Head of caudate nucleus (tissue), 42 donors: ENCODE data around the gene CDKAL1.
"Not testable (repeated sequence)": the region's sequence is repeated elsewhere in the genome, so short reads cannot be mapped to it uniquely, and the experiment has no call there.

ENCODE experiments used
- DNase-seq, 42 donors: peaks; one replicate each; pipeline versions ENCODE4 v3.0.0 to v3.0.0-alpha.2; 2020 to 2021; ENCODE audit warnings: mixed read lengths in 7 of 42
- intact Hi-C: fragments of 100-400 bp; cut with DNase I; formaldehyde crosslinking; loops from one replicate; pipeline ENCODE4 v1.15.0; 2022

CDKAL1 gene

DNA sequence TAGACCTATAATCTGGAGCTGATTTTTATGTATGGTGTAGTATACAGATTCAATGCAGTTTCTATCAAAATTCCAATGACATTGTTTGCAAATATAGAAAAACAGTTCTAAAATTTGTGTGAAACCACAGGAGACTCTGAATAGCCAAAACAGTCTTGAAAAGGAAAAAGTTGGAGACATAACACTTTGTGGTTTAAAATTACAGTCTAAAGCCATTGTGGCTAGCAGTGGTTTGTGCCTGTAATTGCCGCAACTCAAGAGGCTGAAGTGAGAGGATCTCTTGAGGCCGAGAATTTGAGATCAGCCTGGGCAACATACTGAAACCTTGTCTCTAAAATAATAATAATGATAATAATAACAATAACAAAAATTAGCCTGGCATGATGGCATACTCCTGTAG lies 213.7 kb downstream of the CDKAL1 start:
- DNase-seq, result no peak
- intact Hi-C loops, result no loop called here

DNA sequence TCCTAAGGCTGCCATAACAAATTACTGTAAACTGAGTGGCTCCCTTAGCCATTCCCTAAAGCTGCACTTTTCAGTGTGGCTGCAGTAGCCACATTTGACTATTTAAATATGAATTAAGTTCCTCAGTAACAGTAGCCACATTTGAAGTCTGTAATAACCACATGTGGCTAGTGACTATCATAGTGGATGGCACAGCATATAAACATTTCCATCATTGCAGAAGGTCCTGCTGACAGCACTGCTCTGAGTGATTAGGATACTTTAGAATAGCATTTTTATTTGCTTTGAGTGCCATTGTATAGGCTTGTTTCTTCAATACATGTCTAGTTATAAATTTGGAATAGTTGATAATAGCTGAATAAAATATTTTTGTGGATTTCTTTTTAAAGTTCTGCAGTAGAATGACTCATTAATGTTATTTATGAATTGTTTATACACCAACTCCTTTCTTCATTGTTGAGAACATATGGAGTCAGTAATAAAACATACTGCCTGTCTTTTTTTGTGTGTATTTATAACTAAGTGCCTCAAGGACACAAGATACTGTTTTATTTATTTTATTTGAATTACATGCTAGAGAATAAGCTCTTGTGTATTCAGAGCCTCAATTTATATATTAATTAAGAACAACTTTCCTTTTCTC lies 217.2 kb downstream of the CDKAL1 start:
- intact Hi-C loops, result no loop called here
- DNase-seq, result no peak

DNA sequence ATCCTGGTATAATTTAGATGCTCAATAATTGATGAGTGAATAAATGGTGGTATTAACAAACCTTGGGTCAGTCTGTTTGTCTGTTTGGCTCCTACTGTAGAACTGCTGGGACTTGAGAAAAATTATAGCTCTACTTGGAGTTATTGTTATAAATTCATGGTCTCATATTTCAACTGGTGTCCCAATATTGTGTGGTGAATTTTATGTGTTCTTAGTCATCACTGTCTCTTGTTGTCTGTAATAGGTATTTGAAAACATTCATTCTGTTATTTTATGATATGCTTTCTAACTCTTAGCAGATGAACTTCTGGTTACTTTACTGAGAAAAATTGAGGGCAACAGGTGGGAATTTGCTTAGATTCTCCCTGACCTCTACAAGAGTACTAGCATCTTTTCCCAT lies 221.4 kb downstream of the CDKAL1 start:
- DNase-seq, result no peak
- intact Hi-C loops, result no loop called here

- DNase-seq, intact Hi-C loops: not testable (repeated sequence)
Observed at GRCh38 chr6:20756584-20757147, 222.4 kb downstream of the CDKAL1 start.

DNA sequence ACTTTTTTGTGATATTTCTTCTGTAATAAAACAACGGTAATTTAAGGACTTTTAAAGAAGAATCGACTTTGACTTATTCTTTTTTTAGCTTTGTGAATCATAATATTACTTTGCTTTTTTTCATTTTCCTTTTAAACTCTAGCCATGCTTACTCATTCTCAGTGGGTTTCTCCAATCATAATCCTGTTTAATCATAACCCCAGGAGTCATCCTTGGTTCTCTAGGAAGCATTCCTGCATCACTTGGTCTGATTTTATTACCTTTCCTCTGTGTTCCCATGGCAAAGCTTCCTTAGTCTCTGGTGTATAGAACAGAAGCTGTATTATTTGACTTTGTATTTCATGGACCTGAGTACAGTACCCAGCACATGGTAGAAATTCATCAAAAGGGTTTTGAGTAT lies 223.5 kb downstream of the CDKAL1 start:
- DNase-seq, result no peak
- intact Hi-C loops, result no loop called here

- DNase-seq, result no peak
- intact Hi-C loops, result no loop called here
Observed at GRCh38 chr6:20763296-20763695, 229.0 kb downstream of the CDKAL1 start.

- DNase-seq, result no peak
- intact Hi-C loops, result no loop called here
Observed at GRCh38 chr6:20769631-20770030, 235.4 kb downstream of the CDKAL1 start.

GRCh38 chr6:20770773-20771172 lies 236.5 kb downstream of the CDKAL1 start:
- intact Hi-C loops, result no loop called here
- no peak for DNase-seq

DNA sequence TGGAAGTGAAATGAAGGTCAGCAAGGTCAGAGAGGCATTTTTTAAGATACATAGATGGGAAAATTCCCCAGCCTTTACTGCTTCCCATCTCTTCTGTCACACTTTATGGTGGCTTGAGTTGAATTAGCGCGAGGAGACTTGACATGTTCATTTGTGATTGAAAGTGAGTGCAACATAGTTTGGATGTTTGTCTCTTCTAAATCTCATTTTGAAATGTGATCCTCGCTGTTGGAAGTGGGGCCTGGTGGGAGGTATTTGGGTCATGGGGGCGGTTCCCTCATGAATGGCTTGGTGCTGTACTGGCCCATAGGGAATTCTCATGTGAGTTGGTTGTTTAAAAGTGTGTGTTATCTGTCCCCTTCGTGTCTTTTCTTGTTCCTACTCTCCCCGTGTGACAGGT lies 237.2 kb downstream of the CDKAL1 start:
- DNase-seq, result no peak
- intact Hi-C loops, result no loop called here

DNA sequence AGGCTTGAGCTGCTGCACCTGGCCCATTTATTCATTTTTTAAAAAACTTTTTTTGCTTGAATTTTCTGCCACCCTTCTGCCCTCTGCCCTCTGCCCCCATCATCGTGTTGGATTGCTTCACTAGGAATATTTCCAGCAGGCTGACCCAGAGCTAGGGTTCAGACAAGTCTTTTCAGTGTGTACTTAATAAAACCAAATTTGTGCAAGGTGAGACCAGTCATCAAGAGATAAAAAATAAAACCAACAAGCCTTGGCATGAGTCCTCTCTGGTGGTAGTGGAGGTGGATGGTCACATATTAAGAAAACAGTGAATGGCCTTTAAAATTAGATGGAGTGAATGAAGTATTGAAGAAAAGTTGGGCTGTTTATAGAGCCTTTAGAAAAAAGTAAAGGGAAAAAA lies 239.6 kb downstream of the CDKAL1 start:
- intact Hi-C loops, result no loop called here
- no peak for DNase-seq

DNA sequence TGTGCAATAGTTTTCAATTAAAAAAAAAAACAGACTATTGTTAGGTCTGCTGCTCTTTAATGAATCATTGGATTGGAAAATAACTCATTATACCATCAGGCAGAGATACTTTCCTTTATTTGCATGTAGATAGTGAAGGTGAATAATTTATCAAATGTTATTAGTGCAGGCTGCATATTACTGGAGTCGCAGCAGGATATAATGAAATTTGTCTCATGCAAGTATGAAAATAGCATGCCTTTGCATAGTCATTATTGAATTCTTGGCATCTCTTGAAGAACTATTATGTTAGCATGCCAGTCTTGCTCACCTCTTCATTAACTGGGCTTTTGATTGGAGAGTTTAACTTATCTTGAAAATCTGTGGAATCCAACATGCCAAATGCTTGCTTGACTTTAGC lies 241.7 kb downstream of the CDKAL1 start:
- intact Hi-C loops, result no loop called here
- no peak for DNase-seq

DNA sequence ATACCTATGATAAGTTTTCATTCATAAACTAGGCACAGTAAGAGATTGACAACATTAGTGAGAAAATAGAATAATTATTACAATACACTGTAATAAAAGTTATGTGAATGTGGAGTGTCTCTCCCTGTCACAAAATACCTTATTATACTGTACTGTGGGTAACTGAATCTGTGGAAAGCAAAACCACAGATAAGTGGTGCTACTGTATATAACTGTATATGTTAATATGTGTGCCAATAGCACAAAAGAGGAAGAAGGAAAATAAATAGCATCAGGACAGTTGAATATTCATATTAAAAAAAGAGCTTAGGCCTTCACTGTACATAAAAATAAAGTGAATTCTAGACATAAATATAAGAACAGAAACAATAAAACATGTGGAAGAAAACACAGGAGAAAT lies 243.5 kb downstream of the CDKAL1 start:
- no peak for DNase-seq
- intact Hi-C loops, result no loop called here

- no peak for DNase-seq
- intact Hi-C loops, result no loop called here
Observed at GRCh38 chr6:20778459-20778858, 244.2 kb downstream of the CDKAL1 start.

DNA sequence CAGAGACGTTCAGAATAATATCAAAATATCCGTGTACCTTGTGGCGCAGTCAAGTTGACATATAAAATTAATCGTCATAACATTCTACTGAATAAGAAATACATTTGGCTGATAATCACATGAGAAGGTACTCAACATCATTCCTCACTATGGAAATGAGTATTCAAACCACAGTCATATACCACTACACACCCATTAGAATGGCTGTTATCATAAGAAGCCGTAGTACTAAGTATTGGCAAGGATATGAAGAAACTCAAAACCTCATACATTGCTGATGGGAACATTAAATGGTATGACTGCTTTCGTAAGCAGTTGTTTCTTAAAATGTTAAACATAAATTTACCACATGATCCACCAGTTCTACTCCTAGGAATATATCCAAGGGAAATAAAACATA lies 244.7 kb downstream of the CDKAL1 start:
- intact Hi-C loops, result no loop called here

GRCh38 chr6:20789162-20789561 lies 254.9 kb downstream of the CDKAL1 start:
- intact Hi-C loops, result loop anchor here (5.0 kb wide), 1 partner anchor 798 kb away; no protein-coding TSS in a partner anchor
- DNase-seq, result peak in 2 of 42 donors; percentile 15 to 18

More for the DNA sequence above, 244.7 kb downstream of the CDKAL1 start:
- no peak for DNase-seq

GRCh38 chr6:20790032-20790791 lies 256.0 kb downstream of the CDKAL1 start:
- intact Hi-C loops, result no loop called here
- DNase-seq, result no peak

DNA sequence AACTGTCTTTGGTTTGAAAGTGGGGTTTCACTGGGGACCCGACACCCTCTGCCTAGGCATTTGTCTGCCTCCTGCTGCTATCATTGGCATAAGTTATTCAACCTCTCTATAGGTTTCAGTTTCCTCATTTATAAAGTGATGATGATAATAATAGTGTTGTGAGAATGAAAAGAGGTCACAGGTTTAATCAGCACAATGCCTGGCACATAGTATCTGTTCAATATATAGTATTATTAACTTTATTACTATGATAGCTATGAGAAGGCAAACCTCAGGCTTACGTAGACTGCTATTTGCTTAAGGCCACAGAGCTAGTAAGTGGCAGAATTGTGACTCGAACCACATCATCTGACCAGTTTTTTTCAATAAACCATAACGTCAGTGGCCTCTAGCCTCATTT lies 256.8 kb downstream of the CDKAL1 start:
- intact Hi-C loops, result no loop called here
- DNase-seq, result no peak

- DNase-seq, result no peak
- intact Hi-C loops, result no loop called here
Observed at GRCh38 chr6:20791944-20792343, 257.7 kb downstream of the CDKAL1 start.

GRCh38 chr6:20793174-20793573 lies 258.9 kb downstream of the CDKAL1 start:
- intact Hi-C loops, result no loop called here
- DNase-seq, result no peak

DNA sequence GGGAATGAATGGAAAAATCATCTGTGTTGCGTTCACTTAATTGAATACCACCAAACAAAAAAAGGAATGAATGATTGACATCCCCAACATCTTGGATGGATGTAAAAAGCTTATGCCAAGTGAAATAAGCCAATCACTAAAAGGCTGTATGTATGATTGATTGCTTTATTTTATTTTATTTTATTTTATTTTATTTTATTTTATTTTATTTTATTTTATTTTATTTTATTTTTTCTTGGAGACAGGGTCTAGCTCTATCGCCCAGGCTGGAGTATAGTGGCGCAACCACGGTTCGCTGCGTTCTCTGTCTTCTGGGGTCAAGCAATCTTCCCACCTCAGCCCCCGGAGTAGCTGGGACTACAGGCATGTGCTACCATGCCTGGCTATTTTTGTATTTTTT lies 263.3 kb downstream of the CDKAL1 start:
- DNase-seq, result no peak
- intact Hi-C loops, result no loop called here

- DNase-seq, result no peak
- intact Hi-C loops, result no loop called here
Observed at GRCh38 chr6:20800229-20800628, 266.0 kb downstream of the CDKAL1 start.
